ENCODE measurements around the gene SSR1.

Gene SSR1

GRCh38 chr6:7256785-7257184 is 56.2 kb downstream of the SSR1 start:
- DNase-seq = no peak

GRCh38 chr6:7255918-7256317 is 57.1 kb downstream of the SSR1 start:
- no peak for DNase-seq

- peak; percentile 87 to 89 for DNase-seq
These were observed 57.8 kb downstream of the SSR1 start for GRCh38 chr6:7254980-7255835.

GRCh38 chr6:7252390-7252789 is 60.6 kb downstream of the SSR1 start:
- peak; percentile 85 to 87 for DNase-seq

- peak in 1 of 2 donors; percentile 60 for DNase-seq
These were observed 61.2 kb downstream of the SSR1 start for GRCh38 chr6:7251646-7252260.

GRCh38 chr6:7250812-7251211 is 62.2 kb downstream of the SSR1 start:
- DNase-seq = no peak

GRCh38 chr6:7249946-7250643 is 62.9 kb downstream of the SSR1 start:
- no peak for DNase-seq

- DNase-seq = no peak
These were observed 63.6 kb downstream of the SSR1 start for GRCh38 chr6:7249391-7249790.

GRCh38 chr6:7247828-7248227 is 65.2 kb downstream of the SSR1 start:
- no peak for DNase-seq

GRCh38 chr6:7247179-7247456 is 65.9 kb downstream of the SSR1 start:
- DNase-seq = no peak

- no peak for DNase-seq
These were observed 66.4 kb downstream of the SSR1 start for GRCh38 chr6:7246401-7247178.

GRCh38 chr6:7245668-7246393 is 67.2 kb downstream of the SSR1 start:
- DNase-seq = no peak

GRCh38 chr6:7243179-7243981 is 69.6 kb downstream of the SSR1 start:
- peak; percentile 69 to 76 for DNase-seq

- DNase-seq = no peak
These were observed 70.2 kb downstream of the SSR1 start for GRCh38 chr6:7242835-7243178.

- no peak for DNase-seq
These were observed 71.0 kb downstream of the SSR1 start for GRCh38 chr6:7241709-7242645.

GRCh38 chr6:7241160-7241559 is 71.8 kb downstream of the SSR1 start:
- no peak for DNase-seq

- no peak for DNase-seq
These were observed 72.6 kb downstream of the SSR1 start for GRCh38 chr6:7240351-7240750.

GRCh38 chr6:7239590-7239948 is 73.4 kb downstream of the SSR1 start:
- DNase-seq = no peak

- DNase-seq = peak; percentile 70 to 74
These were observed 74.0 kb downstream of the SSR1 start for GRCh38 chr6:7238900-7239589.

- no peak for DNase-seq
These were observed 74.5 kb downstream of the SSR1 start for GRCh38 chr6:7238526-7238899.

Data from inflammatory macrophage (primary cell).